ENCODE results near the gene PNCK.

DNA sequence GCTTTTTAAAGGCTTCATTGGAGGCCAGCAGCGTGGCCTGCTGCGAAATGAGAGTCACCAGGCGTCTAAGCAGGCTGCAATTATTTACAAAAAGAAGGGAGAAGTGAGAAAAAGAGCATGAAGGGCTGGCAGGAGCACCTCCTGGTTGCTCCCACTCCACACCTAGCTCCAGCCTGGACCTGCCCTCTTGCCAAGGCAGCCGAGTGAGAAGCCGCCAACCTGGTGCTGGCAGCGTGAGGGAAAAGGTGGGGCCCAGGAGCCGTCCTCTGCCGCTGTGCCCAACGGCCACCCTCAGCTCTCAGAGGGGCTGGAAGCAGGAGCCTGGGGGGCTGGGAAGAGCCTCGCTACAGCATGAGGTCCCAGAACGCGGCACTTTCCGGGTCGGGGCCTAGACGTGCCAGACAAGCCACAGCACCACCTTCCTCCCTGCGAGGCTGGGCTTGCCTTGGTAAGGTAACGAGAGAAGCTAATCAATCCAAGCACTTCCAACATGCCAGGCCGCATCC is 30.5 kb upstream of the PNCK start:
- TF ChIP-seq POLR2A (IDR thresholded peaks at IDR 0.05; ENCODE audit: low read depth, low read length): no peak
- TF ChIP-seq POLR2AphosphoS5 (IDR thresholded peaks at IDR 0.05; ENCODE audit: low read depth, low read length): no peak
